ENCODE results near the gene ENTPD3.

DNA sequence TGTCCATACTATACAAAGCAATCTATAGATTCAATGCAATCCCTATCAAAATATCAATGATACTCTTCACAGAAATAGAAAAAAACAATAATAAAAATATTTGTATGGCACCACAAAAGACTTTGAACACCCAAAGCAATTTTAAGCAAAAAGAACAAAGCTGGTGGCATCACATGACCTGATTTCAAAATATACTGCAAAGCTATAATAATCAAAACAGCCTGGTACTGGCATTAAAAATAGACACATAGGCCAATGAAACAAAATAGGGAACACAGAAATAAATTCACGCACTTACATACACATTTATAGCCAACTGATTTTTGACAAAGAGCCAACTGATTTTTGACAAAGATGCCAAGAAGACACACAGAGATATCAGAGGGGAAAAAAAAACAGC lies 9.2 kb upstream of the ENTPD3 start:
- no peak for TF ChIP-seq POLR2A (IDR thresholded peaks at IDR 0.05)
- TF ChIP-seq, protein P1, sequence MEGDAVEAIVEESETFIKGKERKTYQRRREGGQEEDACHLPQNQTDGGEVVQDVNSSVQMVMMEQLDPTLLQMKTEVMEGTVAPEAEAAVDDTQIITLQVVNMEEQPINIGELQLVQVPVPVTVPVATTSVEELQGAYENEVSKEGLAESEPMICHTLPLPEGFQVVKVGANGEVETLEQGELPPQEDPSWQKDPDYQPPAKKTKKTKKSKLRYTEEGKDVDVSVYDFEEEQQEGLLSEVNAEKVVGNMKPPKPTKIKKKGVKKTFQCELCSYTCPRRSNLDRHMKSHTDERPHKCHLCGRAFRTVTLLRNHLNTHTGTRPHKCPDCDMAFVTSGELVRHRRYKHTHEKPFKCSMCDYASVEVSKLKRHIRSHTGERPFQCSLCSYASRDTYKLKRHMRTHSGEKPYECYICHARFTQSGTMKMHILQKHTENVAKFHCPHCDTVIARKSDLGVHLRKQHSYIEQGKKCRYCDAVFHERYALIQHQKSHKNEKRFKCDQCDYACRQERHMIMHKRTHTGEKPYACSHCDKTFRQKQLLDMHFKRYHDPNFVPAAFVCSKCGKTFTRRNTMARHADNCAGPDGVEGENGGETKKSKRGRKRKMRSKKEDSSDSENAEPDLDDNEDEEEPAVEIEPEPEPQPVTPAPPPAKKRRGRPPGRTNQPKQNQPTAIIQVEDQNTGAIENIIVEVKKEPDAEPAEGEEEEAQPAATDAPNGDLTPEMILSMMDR (IDR thresholded peaks at IDR 0.05) = no peak
- TF ChIP-seq EP300 (IDR thresholded peaks at IDR 0.05) = no peak

Data from suprapubic skin (tissue), 3 donors.